Tibial artery (tissue), 4 donors: ENCODE data around the gene NFIA.
"Not testable (repeated sequence)": the region's sequence is repeated elsewhere in the genome, so short reads cannot be mapped to it uniquely, and the experiment has no call there.

Source experiments
- DNase-seq, 2 donors: peaks; one replicate each; pipeline ENCODE4 v3.0.0-alpha.2; 2019
- H3K27ac ChIP-seq, 2 donors: fragments of 200-600 bp; sonication (generic) in 1 of 2; 1 replicate in 1 of 2; 2 replicates in 1 of 2; pipeline ENCODE4 v1.5.1; 2018 to 2019; ENCODE audit warnings: mild to moderate bottlenecking in 1 of 2
- H3K27me3 ChIP-seq, 2 donors: fragments of 200-600 bp; sonication (generic) in 1 of 2; one replicate each; pipeline versions ENCODE4 v1.5.1 to v1.6.0; 2016 to 2019
- H3K36me3 ChIP-seq, 3 donors: fragments of 200-600 bp; sonication (generic) in 2 of 3; one replicate each; pipeline ENCODE4 v1.5.1; 2016 to 2019; ENCODE audit warnings: mild to moderate bottlenecking in 2 of 3
- H3K4me1 ChIP-seq, 4 donors: fragments of 200-600 bp; sonication (generic) in 2 of 4; 1 replicate in 3 of 4; 2 replicates in 1 of 4; pipeline ENCODE4 v1.5.1; 2016 to 2019
- H3K4me3 ChIP-seq, 2 donors: fragments of 200-600 bp; sonication (generic) in 1 of 2; 1 replicate in 1 of 2; 2 replicates in 1 of 2; pipeline ENCODE4 v1.5.1; 2018 to 2019; ENCODE audit warnings: mild to moderate bottlenecking in 2 of 2
- H3K9me3 ChIP-seq, 3 donors: fragments of 200-600 bp; sonication (generic) in 1 of 3; one replicate each; pipeline ENCODE4 v1.5.1; 2016 to 2019
- intact Hi-C: fragments of 100-400 bp; cut with DNase I; formaldehyde crosslinking; loops from one replicate; pipeline ENCODE4 v1.15.0; 2023; ENCODE audit warnings: low total_unique reads
- TF ChIP-seq, protein P1 (sequence below), 2 experiments: fragments of 200-600 bp in 1 of 2; fragments of 450-650 bp in 1 of 2; IDR thresholded peaks; one replicate each; pipeline ENCODE4 v1.5.1; 2017 to 2019; ENCODE audit warnings: antibody characterized with exemption in 2 of 2, mild to moderate bottlenecking in 1 of 2, moderate library complexity in 1 of 2

The NFIA gene

GRCh38 chr1:61067446-61068019 lies 14.8 kb upstream of the NFIA start:
- no peak for DNase-seq
- intact Hi-C loops, result no loop called here
- H3K9me3 ChIP-seq, result no peaks in the 10 kb centered on the region
- H3K36me3 ChIP-seq, result no peaks in the 10 kb centered on the region
- no peaks in the 10 kb centered on the region for H3K27me3 ChIP-seq
- TF ChIP-seq, protein P1, sequence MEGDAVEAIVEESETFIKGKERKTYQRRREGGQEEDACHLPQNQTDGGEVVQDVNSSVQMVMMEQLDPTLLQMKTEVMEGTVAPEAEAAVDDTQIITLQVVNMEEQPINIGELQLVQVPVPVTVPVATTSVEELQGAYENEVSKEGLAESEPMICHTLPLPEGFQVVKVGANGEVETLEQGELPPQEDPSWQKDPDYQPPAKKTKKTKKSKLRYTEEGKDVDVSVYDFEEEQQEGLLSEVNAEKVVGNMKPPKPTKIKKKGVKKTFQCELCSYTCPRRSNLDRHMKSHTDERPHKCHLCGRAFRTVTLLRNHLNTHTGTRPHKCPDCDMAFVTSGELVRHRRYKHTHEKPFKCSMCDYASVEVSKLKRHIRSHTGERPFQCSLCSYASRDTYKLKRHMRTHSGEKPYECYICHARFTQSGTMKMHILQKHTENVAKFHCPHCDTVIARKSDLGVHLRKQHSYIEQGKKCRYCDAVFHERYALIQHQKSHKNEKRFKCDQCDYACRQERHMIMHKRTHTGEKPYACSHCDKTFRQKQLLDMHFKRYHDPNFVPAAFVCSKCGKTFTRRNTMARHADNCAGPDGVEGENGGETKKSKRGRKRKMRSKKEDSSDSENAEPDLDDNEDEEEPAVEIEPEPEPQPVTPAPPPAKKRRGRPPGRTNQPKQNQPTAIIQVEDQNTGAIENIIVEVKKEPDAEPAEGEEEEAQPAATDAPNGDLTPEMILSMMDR (IDR thresholded peaks at IDR 0.05), result no peak
- H3K4me3 ChIP-seq, result no peak overlapping the region
- peaks cover 0 to under 1% (median 0%) of the 10 kb centered on the region in 4 donors for H3K4me1 ChIP-seq
- H3K27ac ChIP-seq, result no peak overlapping the region

DNA sequence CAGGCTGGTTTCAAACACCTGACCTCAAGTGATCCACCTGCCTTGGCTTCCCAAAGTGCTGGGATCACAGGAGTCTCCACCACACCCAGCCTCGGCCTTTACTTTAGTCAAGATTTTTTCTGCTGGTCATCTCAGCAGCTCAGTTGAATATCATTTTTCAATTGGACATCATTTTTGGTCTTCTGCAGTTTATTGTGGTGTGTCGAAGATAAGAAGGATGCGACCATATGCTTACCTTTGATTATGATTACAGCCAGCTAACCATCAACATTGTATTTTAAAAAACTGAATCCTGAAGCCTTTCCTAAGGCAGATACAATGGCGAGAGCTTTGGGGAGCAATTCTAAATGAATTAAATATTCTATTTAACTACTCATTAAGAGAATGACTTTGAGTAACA lies 12.3 kb upstream of the NFIA start:
- no peak for DNase-seq
- no peaks in the 10 kb centered on the region for H3K27me3 ChIP-seq
- no peaks in the 10 kb centered on the region for H3K4me1 ChIP-seq
- no peak overlapping the region for H3K4me3 ChIP-seq
- TF ChIP-seq, protein P1 (IDR thresholded peaks at IDR 0.05), result no peak
- H3K9me3 ChIP-seq, result no peaks in the 10 kb centered on the region
- H3K27ac ChIP-seq, result no peak overlapping the region
- H3K36me3 ChIP-seq, result no peaks in the 10 kb centered on the region
- intact Hi-C loops, result no loop called here

- no peak for DNase-seq
- H3K36me3 ChIP-seq, result no peaks in the 10 kb centered on the region
- TF ChIP-seq, protein P1 (IDR thresholded peaks at IDR 0.05), result no peak
- intact Hi-C loops, result no loop called here
- peaks cover 0 to 11% (median 3%) of the 10 kb centered on the region in 4 donors for H3K4me1 ChIP-seq
- H3K9me3 ChIP-seq, result no peaks in the 10 kb centered on the region
- H3K27me3 ChIP-seq, result no peaks in the 10 kb centered on the region
- no peak overlapping the region for H3K27ac ChIP-seq
- H3K4me3 ChIP-seq, result no peak overlapping the region
Measured at GRCh38 chr1:61071205-61072130, 10.9 kb upstream of the NFIA start.

GRCh38 chr1:61073871-61074270 lies 8.5 kb upstream of the NFIA start:
- no peaks in the 10 kb centered on the region for H3K36me3 ChIP-seq
- no peak overlapping the region for H3K27ac ChIP-seq
- no peak overlapping the region for H3K4me3 ChIP-seq
- DNase-seq, result no peak
- no peaks in the 10 kb centered on the region for H3K9me3 ChIP-seq
- intact Hi-C loops, result no loop called here
- H3K27me3 ChIP-seq, result no peaks in the 10 kb centered on the region
- TF ChIP-seq, protein P1 (IDR thresholded peaks at IDR 0.05), result no peak
- peaks cover 0 to 22% (median 11%) of the 10 kb centered on the region in 4 donors for H3K4me1 ChIP-seq

DNA sequence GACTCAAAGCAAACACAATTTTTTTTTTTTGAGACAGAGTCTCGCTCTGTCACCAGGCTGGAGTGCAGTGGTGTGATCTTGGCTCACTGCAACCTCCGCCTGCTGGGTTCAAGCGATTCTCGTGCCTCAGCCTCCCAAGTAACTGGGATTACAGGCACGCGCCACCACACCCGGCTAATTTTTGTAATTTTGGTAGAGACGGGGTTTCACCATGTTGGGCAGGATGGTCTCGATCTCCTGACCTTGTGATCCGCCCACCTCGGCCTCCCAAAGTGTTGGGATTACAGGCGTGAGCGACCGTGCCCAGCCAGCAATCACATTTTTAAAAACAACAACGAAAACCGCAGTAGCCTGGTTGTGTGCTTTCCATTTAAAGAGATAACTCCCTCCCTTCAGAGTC lies 6.5 kb upstream of the NFIA start:
- H3K4me3 ChIP-seq, H3K36me3 ChIP-seq, DNase-seq, H3K27me3 ChIP-seq, H3K9me3 ChIP-seq: not testable (repeated sequence)
- Histone ChIP-seq H3K4me1 (peaks cover 0 to 42% (median 27%) of the 10 kb centered on the region in 4 donors), H3K27ac (peak overlapping the region; percentile 84 to 86)
- intact Hi-C loops, result loop anchor here (5.0 kb wide), 1 partner anchor 34 kb away; no protein-coding TSS in a partner anchor
